ENCODE measurements around the gene RPS15A. TPM values are rescaled to one million over a fixed set of nuclear protein-coding genes. Genes with fewer than 3 reads are reported as not detected.
"Not testable (repeated sequence)": the region's sequence is repeated elsewhere in the genome, so short reads cannot be mapped to it uniquely, and the experiment has no call there.

Gene RPS15A
- total RNA-seq, 1 donor from 2014 or later: 1,238 TPM

DNA sequence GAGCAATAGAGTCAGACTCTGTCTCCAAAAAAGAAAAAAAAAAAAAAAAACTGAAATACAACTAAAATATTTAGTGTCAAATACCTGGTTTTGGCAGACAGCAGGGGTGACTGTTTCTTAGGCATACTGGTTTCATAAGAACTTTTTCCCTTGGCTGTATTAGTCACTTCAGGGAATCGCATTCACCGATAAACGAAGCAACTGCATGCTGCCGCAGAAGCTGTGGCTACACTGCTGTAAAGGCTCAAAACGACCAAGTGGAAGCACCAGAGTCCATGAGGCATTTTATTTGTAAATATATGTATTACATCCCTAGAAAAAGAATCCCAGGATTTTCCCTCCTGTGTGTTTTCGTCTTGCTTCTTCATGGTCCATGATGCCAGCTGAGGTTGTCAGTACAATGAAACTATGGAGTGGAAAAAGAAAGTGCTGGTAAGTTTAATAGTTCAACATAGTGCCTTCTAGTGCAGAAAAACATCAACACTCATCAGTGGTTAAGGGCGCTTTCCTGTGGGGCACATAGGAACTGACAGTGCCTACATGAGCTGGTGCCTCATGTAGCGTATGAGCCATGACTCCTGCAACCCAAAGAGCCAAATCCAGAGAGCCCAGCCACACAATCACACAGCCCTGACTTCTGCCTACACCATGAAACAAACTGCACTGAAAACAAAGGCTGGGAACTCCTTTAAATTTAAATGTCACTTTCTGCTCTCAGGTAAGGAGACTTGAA is 7.3 kb downstream of the RPS15A start:
- peaks cover 39% of the 10 kb centered on the region for H3K4me1 ChIP-seq
- no peaks in the 10 kb centered on the region for H3K27me3 ChIP-seq
- peaks cover 0 to 55% of the 10 kb centered on the region in 2 donors for H3K36me3 ChIP-seq
- intact Hi-C loops (cut with DNase I): no loop called here
- TF ChIP-seq CTCF (IDR thresholded peaks at IDR 0.05): no peak
- no peak for TF ChIP-seq POLR2A (IDR thresholded peaks at IDR 0.05)
- no peak for TF ChIP-seq POLR2AphosphoS5 (IDR thresholded peaks at IDR 0.05; ENCODE audit: insufficient read depth in 1 of 2, low read depth in 1 of 2)
- H3K27ac ChIP-seq: no peak overlapping the region
- no peak overlapping the region for H3K4me3 ChIP-seq
- H3K9me3 ChIP-seq: no peaks in the 10 kb centered on the region
- DNase-seq (ENCODE audit: extremely low spot score in 2 of 2): no peak

DNA sequence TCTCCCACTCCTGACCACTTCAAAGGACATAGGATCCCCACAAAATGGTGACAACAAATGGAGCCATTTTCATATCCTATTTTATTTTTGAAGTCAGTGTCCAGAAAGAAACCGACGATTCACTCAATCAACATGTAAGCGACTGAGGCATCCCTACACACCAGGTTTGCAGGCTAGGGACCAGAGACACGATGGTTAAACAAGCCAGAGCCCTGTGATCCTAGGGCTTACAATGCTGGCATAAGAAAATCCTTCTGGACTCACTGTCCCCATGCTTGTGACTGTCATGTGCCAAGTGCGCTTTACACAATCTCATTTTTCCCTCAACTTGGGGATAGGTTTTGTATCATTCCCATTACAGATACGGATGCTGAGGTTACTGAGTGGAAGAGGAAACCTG is 8.9 kb downstream of the RPS15A start:
- DNase-seq (ENCODE audit: extremely low spot score in 2 of 2); intact Hi-C loops (cut with DNase I); H3K9me3 ChIP-seq; H3K27ac ChIP-seq; H3K27me3 ChIP-seq; H3K4me3 ChIP-seq: not testable (repeated sequence)
- peaks cover 0 to 38% of the 10 kb centered on the region in 2 donors for H3K36me3 ChIP-seq
- peaks cover 23% of the 10 kb centered on the region for H3K4me1 ChIP-seq

DNA sequence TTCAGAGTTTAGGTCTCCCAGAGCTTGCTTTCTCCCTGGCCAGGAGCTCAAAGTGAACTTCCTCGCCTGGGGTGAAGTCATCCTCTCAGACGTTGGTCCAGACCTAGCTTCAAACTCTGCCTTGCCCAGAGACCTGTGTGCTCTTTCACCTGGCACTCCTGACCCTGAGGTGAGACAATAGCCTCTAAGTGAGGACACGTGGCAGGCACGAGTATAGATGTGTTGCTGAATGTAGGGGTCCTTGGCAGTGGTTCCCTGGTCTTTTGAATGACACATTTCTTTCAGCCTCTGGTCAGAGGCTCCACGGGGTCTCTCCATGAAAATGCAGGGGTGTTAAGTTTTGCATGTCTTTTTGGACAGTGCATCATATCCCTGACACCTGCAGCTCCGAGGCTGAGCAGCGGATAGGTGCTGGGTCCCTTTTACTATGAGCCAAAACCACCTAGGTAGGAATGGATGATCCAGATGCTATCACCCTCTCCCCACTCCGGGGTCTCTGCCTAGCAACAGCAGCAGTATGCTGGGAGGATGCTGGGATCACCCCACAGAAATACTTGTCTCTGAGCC is 9.6 kb downstream of the RPS15A start:
- H3K27ac ChIP-seq; intact Hi-C loops (cut with DNase I); H3K4me3 ChIP-seq; DNase-seq (ENCODE audit: extremely low spot score in 2 of 2); H3K9me3 ChIP-seq; H3K27me3 ChIP-seq: not testable (repeated sequence)
- Histone ChIP-seq H3K36me3 (peaks cover 0 to 31% of the 10 kb centered on the region in 2 donors), H3K4me1 (peaks cover 16% of the 10 kb centered on the region)

DNA sequence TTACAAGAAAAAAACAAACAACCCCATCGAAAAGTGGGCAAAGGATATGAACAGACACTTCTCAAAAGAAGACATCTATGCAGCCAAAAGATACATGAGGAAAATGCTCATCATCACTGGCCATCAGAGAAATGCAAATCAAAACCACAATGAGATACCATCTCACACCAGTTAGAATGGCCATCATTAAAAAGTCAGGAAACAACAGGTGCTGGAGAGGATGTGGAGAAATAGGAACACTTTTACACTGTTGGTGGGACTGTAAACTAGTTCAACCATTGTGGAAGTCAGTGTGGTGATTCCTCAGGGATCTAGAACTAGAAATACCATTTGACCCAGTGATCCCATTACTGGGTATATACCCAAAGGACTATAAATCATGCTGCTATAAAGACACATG is 12.5 kb downstream of the RPS15A start:
- intact Hi-C loops (cut with DNase I); H3K27me3 ChIP-seq; H3K27ac ChIP-seq; H3K9me3 ChIP-seq; H3K4me1 ChIP-seq; DNase-seq (ENCODE audit: extremely low spot score in 2 of 2); H3K4me3 ChIP-seq; H3K36me3 ChIP-seq: not testable (repeated sequence)

DNA sequence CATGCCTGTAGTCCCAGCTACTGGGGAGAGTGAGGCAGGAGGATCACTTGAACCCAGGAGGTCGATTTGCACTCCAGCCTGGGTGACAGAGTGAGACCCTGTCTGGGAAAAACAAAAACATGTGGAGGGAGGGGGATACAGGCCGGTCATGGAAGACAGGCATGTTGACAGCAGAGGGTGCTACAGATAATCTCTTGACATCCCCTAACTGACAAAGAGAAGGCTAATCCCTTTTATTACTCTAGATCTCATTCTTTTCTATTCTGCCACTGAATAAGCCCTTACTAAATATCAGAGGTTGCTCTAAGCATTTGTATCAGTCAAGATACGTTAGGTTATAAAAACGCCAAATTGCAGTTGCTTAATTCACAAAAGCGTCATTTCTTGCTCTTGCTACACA is 13.8 kb downstream of the RPS15A start:
- H3K4me3 ChIP-seq; DNase-seq (ENCODE audit: extremely low spot score in 2 of 2); H3K9me3 ChIP-seq; H3K27me3 ChIP-seq; H3K27ac ChIP-seq; H3K36me3 ChIP-seq; intact Hi-C loops (cut with DNase I); H3K4me1 ChIP-seq: not testable (repeated sequence)

- H3K4me3 ChIP-seq; H3K27ac ChIP-seq; H3K9me3 ChIP-seq; H3K4me1 ChIP-seq; H3K36me3 ChIP-seq; DNase-seq (ENCODE audit: extremely low spot score in 2 of 2); H3K27me3 ChIP-seq; intact Hi-C loops (cut with DNase I): not testable (repeated sequence)
Observed at GRCh38 chr16:18774651-18775050, 15.5 kb downstream of the RPS15A start.

DNA sequence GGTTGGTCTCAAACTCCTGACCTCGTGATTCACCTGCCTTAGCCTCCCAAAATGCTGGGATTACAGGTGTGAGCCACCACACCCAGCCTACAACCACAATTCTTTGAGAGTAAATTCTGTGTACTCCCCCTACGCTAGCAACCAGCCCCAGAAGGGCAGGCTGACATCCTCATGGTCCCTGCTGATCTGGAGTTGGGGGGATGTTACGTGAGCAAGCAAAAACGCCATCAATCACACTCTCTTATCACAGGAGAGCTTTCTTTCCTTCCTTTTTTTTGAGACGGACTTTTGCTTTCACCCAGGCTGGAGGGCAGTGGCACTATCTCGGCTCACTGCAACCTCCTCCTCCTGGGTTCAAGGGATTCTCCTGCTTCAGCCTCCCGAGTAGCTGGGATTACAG is 18.0 kb downstream of the RPS15A start:
- H3K36me3 ChIP-seq; H3K4me3 ChIP-seq; H3K9me3 ChIP-seq; H3K27me3 ChIP-seq; DNase-seq (ENCODE audit: extremely low spot score in 2 of 2); H3K4me1 ChIP-seq; intact Hi-C loops (cut with DNase I); H3K27ac ChIP-seq: not testable (repeated sequence)

GRCh38 chr16:18770336-18770962 is 19.7 kb downstream of the RPS15A start:
- intact Hi-C loops (cut with DNase I); H3K36me3 ChIP-seq; DNase-seq (ENCODE audit: extremely low spot score in 2 of 2); H3K9me3 ChIP-seq; H3K4me1 ChIP-seq; H3K27ac ChIP-seq; H3K4me3 ChIP-seq; H3K27me3 ChIP-seq: not testable (repeated sequence)

GRCh38 chr16:18767217-18767616 is 22.9 kb downstream of the RPS15A start:
- H3K27ac ChIP-seq; intact Hi-C loops (cut with DNase I); H3K9me3 ChIP-seq; DNase-seq (ENCODE audit: extremely low spot score in 2 of 2); H3K4me3 ChIP-seq; H3K36me3 ChIP-seq; H3K4me1 ChIP-seq; H3K27me3 ChIP-seq: not testable (repeated sequence)

DNA sequence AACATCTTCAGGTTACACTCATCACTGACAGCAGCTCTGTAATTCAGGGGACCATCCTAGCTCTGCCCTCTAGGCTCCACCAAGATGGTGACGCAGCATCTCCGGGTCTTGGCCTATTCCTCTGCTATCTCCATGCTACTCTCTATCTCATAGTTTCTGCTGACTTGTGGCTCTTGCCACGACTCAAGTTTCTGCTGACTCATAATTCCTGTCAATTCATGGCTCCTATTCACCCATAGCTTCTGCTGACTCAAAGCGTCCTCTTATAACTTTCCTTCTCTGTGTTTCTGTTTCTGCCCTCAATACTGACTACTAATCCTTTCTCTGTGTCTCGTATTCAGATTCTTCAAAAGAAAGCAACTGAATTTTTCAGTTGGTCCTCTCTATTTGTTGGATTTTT is 27.4 kb downstream of the RPS15A start:
- DNase-seq (ENCODE audit: extremely low spot score in 2 of 2); H3K4me1 ChIP-seq; intact Hi-C loops (cut with DNase I): not testable (repeated sequence)

More for the DNA sequence above, 27.4 kb downstream of the RPS15A start:
- H3K27me3 ChIP-seq, H3K36me3 ChIP-seq, H3K9me3 ChIP-seq, H3K4me3 ChIP-seq, H3K27ac ChIP-seq: not testable (repeated sequence)

Data from vagina (tissue), 2 donors.